ENCODE results near the gene JCHAIN. TPM values are rescaled to one million over a fixed set of nuclear protein-coding genes. Genes with fewer than 3 reads are reported as not detected.

JCHAIN gene
- total and polyA plus RNA-seq, 2 of the 13 experiments (the other 11 are each of a cell fraction or from before 2014, with no cell fraction given): not detected

DNA sequence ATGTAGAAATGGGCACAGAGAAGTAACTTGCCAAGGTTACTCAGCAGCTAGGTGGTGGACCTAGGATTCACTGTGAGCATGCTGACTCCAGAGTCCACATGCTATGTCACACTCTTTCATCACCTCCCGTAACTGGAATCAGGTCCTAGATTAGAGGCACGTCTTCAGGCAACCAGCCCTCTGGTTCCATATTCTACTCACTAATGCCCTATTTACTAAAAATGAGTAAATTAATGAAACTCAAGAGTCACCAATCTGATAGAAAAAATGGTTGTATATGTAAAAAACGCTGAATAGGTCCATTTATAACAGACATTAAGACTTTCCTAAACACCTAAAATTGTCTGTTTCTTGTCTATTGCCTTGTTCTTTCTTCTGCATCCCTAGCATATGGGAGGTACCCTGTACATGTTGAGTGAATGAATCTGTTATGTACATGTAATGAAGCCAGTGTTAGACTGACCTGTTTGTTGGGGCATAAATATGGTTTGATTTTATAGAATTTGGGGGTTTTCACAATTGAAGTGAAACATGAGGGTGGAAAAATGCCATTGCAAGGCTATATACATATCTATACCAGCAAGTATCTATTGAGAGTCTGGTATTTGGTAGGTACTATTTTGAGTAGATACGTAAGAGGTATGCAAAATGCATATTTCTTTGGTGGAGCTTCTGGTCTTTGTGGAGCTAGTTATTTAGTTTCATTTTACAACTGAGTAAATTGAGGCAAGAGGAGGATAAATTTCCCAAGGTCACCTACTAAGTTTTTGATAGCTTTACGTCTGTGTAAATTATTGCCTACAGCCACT is 48.0 kb upstream of the JCHAIN start (continued):
- no peak for TF ChIP-seq ZNF17 (CRISPR knock-in tag; IDR thresholded peaks at IDR 0.05)
- TF ChIP-seq, protein P1, sequence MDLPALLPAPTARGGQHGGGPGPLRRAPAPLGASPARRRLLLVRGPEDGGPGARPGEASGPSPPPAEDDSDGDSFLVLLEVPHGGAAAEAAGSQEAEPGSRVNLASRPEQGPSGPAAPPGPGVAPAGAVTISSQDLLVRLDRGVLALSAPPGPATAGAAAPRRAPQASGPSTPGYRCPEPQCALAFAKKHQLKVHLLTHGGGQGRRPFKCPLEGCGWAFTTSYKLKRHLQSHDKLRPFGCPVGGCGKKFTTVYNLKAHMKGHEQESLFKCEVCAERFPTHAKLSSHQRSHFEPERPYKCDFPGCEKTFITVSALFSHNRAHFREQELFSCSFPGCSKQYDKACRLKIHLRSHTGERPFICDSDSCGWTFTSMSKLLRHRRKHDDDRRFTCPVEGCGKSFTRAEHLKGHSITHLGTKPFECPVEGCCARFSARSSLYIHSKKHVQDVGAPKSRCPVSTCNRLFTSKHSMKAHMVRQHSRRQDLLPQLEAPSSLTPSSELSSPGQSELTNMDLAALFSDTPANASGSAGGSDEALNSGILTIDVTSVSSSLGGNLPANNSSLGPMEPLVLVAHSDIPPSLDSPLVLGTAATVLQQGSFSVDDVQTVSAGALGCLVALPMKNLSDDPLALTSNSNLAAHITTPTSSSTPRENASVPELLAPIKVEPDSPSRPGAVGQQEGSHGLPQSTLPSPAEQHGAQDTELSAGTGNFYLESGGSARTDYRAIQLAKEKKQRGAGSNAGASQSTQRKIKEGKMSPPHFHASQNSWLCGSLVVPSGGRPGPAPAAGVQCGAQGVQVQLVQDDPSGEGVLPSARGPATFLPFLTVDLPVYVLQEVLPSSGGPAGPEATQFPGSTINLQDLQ (CRISPR knock-in tag; IDR thresholded peaks at IDR 0.05): no peak
- peak; percentile 87 for TF ChIP-seq SAP130 (CRISPR knock-in tag; IDR thresholded peaks at IDR 0.05; ENCODE audit: low read depth)
- TF ChIP-seq ZNF296 (CRISPR knock-in tag; conservative IDR thresholded peaks at IDR 0.05): no peak
- TF ChIP-seq ZNF138 (CRISPR knock-in tag; IDR thresholded peaks at IDR 0.05; ENCODE audit: low read depth): no peak
- TF ChIP-seq WIZ (CRISPR knock-in tag; IDR thresholded peaks at IDR 0.05): no peak
- no peak for TF ChIP-seq FOXA1 (IDR thresholded peaks at IDR 0.05)
- peak; percentile 48; the same call in 1 of the 2 replicates for TF ChIP-seq FOXA1 (CRISPR knock-in tag; IDR thresholded peaks at IDR 0.05)
- TF ChIP-seq ARNT (IDR thresholded peaks at IDR 0.05): no peak
- TF ChIP-seq ZNF234 (CRISPR knock-in tag; conservative IDR thresholded peaks at IDR 0.05): no peak
- TF ChIP-seq ZNF503 (CRISPR knock-in tag; IDR thresholded peaks at IDR 0.05): no peak
- no peak for TF ChIP-seq SATB2 (CRISPR knock-in tag; IDR thresholded peaks at IDR 0.05)
- no peak for TF ChIP-seq ZNF282 (IDR thresholded peaks at IDR 0.05; ENCODE audit: partially characterized antibody)
- TF ChIP-seq PITX1 (CRISPR knock-in tag; IDR thresholded peaks at IDR 0.05): no peak
- no peak for TF ChIP-seq TEF (CRISPR knock-in tag; IDR thresholded peaks at IDR 0.05)
- TF ChIP-seq, protein P2, sequence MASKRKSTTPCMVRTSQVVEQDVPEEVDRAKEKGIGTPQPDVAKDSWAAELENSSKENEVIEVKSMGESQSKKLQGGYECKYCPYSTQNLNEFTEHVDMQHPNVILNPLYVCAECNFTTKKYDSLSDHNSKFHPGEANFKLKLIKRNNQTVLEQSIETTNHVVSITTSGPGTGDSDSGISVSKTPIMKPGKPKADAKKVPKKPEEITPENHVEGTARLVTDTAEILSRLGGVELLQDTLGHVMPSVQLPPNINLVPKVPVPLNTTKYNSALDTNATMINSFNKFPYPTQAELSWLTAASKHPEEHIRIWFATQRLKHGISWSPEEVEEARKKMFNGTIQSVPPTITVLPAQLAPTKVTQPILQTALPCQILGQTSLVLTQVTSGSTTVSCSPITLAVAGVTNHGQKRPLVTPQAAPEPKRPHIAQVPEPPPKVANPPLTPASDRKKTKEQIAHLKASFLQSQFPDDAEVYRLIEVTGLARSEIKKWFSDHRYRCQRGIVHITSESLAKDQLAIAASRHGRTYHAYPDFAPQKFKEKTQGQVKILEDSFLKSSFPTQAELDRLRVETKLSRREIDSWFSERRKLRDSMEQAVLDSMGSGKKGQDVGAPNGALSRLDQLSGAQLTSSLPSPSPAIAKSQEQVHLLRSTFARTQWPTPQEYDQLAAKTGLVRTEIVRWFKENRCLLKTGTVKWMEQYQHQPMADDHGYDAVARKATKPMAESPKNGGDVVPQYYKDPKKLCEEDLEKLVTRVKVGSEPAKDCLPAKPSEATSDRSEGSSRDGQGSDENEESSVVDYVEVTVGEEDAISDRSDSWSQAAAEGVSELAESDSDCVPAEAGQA (IDR thresholded peaks at IDR 0.05; ENCODE audit: low read depth): no peak
- TF ChIP-seq, protein P2 (CRISPR knock-in tag; IDR thresholded peaks at IDR 0.05; ENCODE audit: borderline replicate concordance): no peak
- TF ChIP-seq HNRNPUL1 (IDR thresholded peaks at IDR 0.05; ENCODE audit: low read depth, low read length): no peak
